MCF 10A (cell line): ENCODE data around the gene FMO2. TPM values are rescaled to one million over a fixed set of nuclear protein-coding genes. Genes with fewer than 3 reads are reported as not detected.

Source experiments
- BruUV-seq: library from RNA; stranded (reverse); fragments of 400-500 nt; replicated peaks from 2 replicates; lab custom pipeline; 2021; lab: Mats Ljungman, UMichigan
- CTCF ChIA-PET: fragments of 300-600 bp; sonication (Branson Sonifier 250); formaldehyde crosslinking; extraction: SDS; loops from one replicate; lab custom pipeline; 2021; ENCODE audit warnings: antibody characterized with exemption, inconsistent platforms; lab: Yijun Ruan, JAX
- POLR2A ChIA-PET: fragments of 300-600, 350-650 bp; sonication (Branson Sonifier 250); formaldehyde crosslinking; extraction: SDS; loops from one replicate; lab custom pipeline; 2020; ENCODE audit warnings: antibody characterized with exemption, inconsistent platforms; lab: Yijun Ruan, JAX
- DNase-seq: peaks from one replicate; pipeline ENCODE4 v3.0.0-alpha.2; 2018; ENCODE audit not compliant: unreplicated experiment
- H3K27ac Mint-ChIP-seq: one replicate; pipeline ENCODE4 v1.8.0; 2022; ENCODE audit warnings: mild to moderate bottlenecking, low read depth, mixed read lengths; ENCODE audit not compliant: unreplicated experiment
- H3K27me3 Mint-ChIP-seq: one replicate; pipeline ENCODE4 v1.8.0; 2022; ENCODE audit warnings: mixed read lengths; ENCODE audit not compliant: insufficient read depth, unreplicated experiment
- H3K36me3 Mint-ChIP-seq: one replicate; pipeline ENCODE4 v1.8.0; 2022; ENCODE audit warnings: mild to moderate bottlenecking, moderate library complexity, mixed read lengths; ENCODE audit not compliant: insufficient read depth, unreplicated experiment
- H3K4me1 Mint-ChIP-seq: one replicate; pipeline ENCODE4 v1.8.0; 2022; ENCODE audit warnings: mixed read lengths; ENCODE audit not compliant: insufficient read depth, unreplicated experiment
- H3K4me3 Mint-ChIP-seq: one replicate; pipeline ENCODE4 v1.8.0; 2022; ENCODE audit warnings: mild to moderate bottlenecking, moderate library complexity, mixed read lengths; ENCODE audit not compliant: unreplicated experiment
- H3K9me3 Mint-ChIP-seq: one replicate; pipeline ENCODE4 v1.8.0; 2022; ENCODE audit warnings: mixed read lengths; ENCODE audit not compliant: unreplicated experiment
- CTCF ChIP-seq: fragments of 200-600 bp; IDR thresholded peaks from one replicate; pipeline ENCODE4 v1.8.0; 2022; ENCODE audit warnings: antibody characterized with exemption, mild to moderate bottlenecking; ENCODE audit not compliant: unreplicated experiment
- intact Hi-C: fragments of 100-400 bp; cut with micrococcal nuclease; formaldehyde crosslinking; loops from 2 replicates; pipeline ENCODE4 v1.14.1; 2022
- total RNA-seq: library from RNA; stranded (reverse); gene quantifications from 2 replicates; pipeline ENCODE4 v1.2.3, GENCODE V29; 2022

Gene FMO2
- total RNA-seq, 1 experiment from 2014 or later, result not detected

- Mint-ChIP-seq H3K27ac (no peak overlapping the region), H3K4me3 (no peak overlapping the region), H3K4me1 (no peaks in the 10 kb centered on the region), H3K9me3 (no peaks in the 10 kb centered on the region), H3K36me3 (no peaks in the 10 kb centered on the region), H3K27me3 (no peaks in the 10 kb centered on the region)
- no peak for DNase-seq
- BruUV-seq, result no TSS peak
- intact Hi-C loops, result no loop called here
- CTCF ChIA-PET, result interaction anchor here (0.5 to 1.6 kb wide), 6 partner anchors 13 to 1659 kb away, joined by 3 to 9 read pairs (median 4); no protein-coding TSS in a partner anchor
- TF ChIP-seq CTCF, result no peak
- POLR2A ChIA-PET, result no interaction called here
These were observed 27.0 kb upstream of the FMO2 start for GRCh38 chr1:171158096-171158495.

GRCh38 chr1:171158551-171158950, 26.5 kb upstream of the FMO2 start:
- Mint-ChIP-seq H3K4me1 (no peaks in the 10 kb centered on the region), H3K4me3 (no peak overlapping the region), H3K36me3 (no peaks in the 10 kb centered on the region), H3K9me3 (no peaks in the 10 kb centered on the region), H3K27me3 (no peaks in the 10 kb centered on the region), H3K27ac (no peak overlapping the region)
- DNase-seq, result no peak
- intact Hi-C loops, result no loop called here
- ChIA-PET CTCF (interaction anchor here (0.5 to 1.6 kb wide), 8 partner anchors 13 to 1660 kb away, joined by 3 to 9 read pairs (median 3); no protein-coding TSS in a partner anchor), POLR2A (no interaction called here)
- no TSS peak for BruUV-seq
- no peak for TF ChIP-seq CTCF

- POLR2A ChIA-PET, result no interaction called here
- TF ChIP-seq CTCF, result no peak
These were observed 26.0 kb upstream of the FMO2 start for GRCh38 chr1:171159148-171159547.

GRCh38 chr1:171160211-171160610, 24.9 kb upstream of the FMO2 start:
- no peak overlapping the region for H3K4me3 Mint-ChIP-seq
- H3K36me3 Mint-ChIP-seq, result no peaks in the 10 kb centered on the region
- ChIA-PET CTCF (interaction anchor here (0.6 kb wide), 2 partner anchors 18 to 26 kb away, joined by 3 to 7 read pairs; no protein-coding TSS in a partner anchor), POLR2A (interaction anchor here (0.7 kb wide), 1 partner anchor 58 kb away, joined by 3 read pairs; no protein-coding TSS in a partner anchor)
- H3K27ac Mint-ChIP-seq, result no peak overlapping the region
- H3K27me3 Mint-ChIP-seq, result no peaks in the 10 kb centered on the region
- DNase-seq, result no peak
- no peaks in the 10 kb centered on the region for H3K4me1 Mint-ChIP-seq
- no peak for TF ChIP-seq CTCF
- H3K9me3 Mint-ChIP-seq, result no peaks in the 10 kb centered on the region
- no TSS peak for BruUV-seq
- intact Hi-C loops, result no loop called here

More at GRCh38 chr1:171159148-171159547, 26.0 kb upstream of the FMO2 start:
- Mint-ChIP-seq H3K27me3 (no peaks in the 10 kb centered on the region), H3K36me3 (no peaks in the 10 kb centered on the region), H3K4me3 (no peak overlapping the region), H3K27ac (no peak overlapping the region), H3K4me1 (no peaks in the 10 kb centered on the region), H3K9me3 (no peaks in the 10 kb centered on the region)
- CTCF ChIA-PET, result interaction anchor here (0.6 to 1.6 kb wide), 4 partner anchors 12 to 94 kb away, joined by 3 to 6 read pairs (median 3); no protein-coding TSS in a partner anchor
- intact Hi-C loops, result no loop called here
- no TSS peak for BruUV-seq
- DNase-seq, result no peak
